Loucy (cell line): Measurements from ENCODE around the gene AATK.

Experiments
- H2AFZ ChIP-seq: fragments of 200-600 bp; sonication (generic); 2 replicates; pipeline ENCODE4 v1.6.0; 2016; ENCODE audit warnings: antibody characterized with exemption, mild to moderate bottlenecking, low read length, moderate library complexity
- H3F3A ChIP-seq: fragments of 200-600 bp; 2 replicates; pipeline ENCODE4 v1.6.0; 2016; ENCODE audit warnings: antibody characterized with exemption, low read depth, mild to moderate bottlenecking
- H3K27me3 ChIP-seq: fragments of 200-600 bp; sonication (generic); 2 replicates; pipeline ENCODE4 v1.6.1; 2014; ENCODE audit warnings: low read length, mild to moderate bottlenecking; ENCODE audit not compliant: insufficient read depth, poor library complexity, severe bottlenecking
- H3K36me3 ChIP-seq: fragments of 200-600 bp; sonication (generic); 2 replicates; pipeline ENCODE4 v1.6.1; 2016; ENCODE audit warnings: low read length; ENCODE audit not compliant: insufficient read depth
- H3K4me1 ChIP-seq: fragments of 200-600 bp; sonication (generic); 2 replicates; pipeline ENCODE4 v1.5.1; 2014; ENCODE audit warnings: low read length, mild to moderate bottlenecking; ENCODE audit not compliant: insufficient read depth, poor library complexity, severe bottlenecking
- H3K4me2 ChIP-seq: fragments of 200-600 bp; sonication (generic); 2 replicates; pipeline ENCODE4 v1.6.0; 2014; ENCODE audit warnings: antibody characterized with exemption, low read length, low read depth, mild to moderate bottlenecking; ENCODE audit not compliant: poor library complexity, severe bottlenecking
- H3K4me3 ChIP-seq: fragments of 200-600 bp; sonication (generic); 2 replicates; pipeline ENCODE4 v1.5.1; 2014; ENCODE audit warnings: low read length, mild to moderate bottlenecking, mixed read lengths; ENCODE audit not compliant: poor library complexity, severe bottlenecking
- H3K79me2 ChIP-seq: fragments of 200-600 bp; sonication (generic); 2 replicates; pipeline ENCODE4 v1.6.1; 2014; ENCODE audit warnings: low read length; ENCODE audit not compliant: insufficient read depth
- H3K9ac ChIP-seq: fragments of 200-600 bp; sonication (generic); 2 replicates; pipeline ENCODE4 v1.6.0; 2014; ENCODE audit warnings: mild to moderate bottlenecking, low read depth, low read length, moderate library complexity; ENCODE audit not compliant: poor library complexity, severe bottlenecking
- H3K9me2 ChIP-seq: fragments of 200-600 bp; sonication (generic); replicated peaks from 2 replicates; pipeline ENCODE4 v1.6.1; 2016; ENCODE audit warnings: low read depth, low read length, mixed read lengths
- H3K9me3 ChIP-seq: fragments of 200-600 bp; sonication (generic); 2 replicates; pipeline ENCODE4 v1.6.1; 2014; ENCODE audit warnings: mild to moderate bottlenecking, antibody characterized with exemption, low read length, low read depth; ENCODE audit not compliant: insufficient read depth
- H4K20me1 ChIP-seq: fragments of 200-600 bp; sonication (generic); 2 replicates; pipeline ENCODE4 v1.6.0; 2014; ENCODE audit warnings: antibody characterized with exemption, low read length, mild to moderate bottlenecking; ENCODE audit not compliant: insufficient read depth, poor library complexity, severe bottlenecking
- EZH2phosphoT487 ChIP-seq: fragments of 200-600 bp; IDR thresholded peaks from 2 replicates; pipeline ENCODE4 v1.6.1; 2018; ENCODE audit warnings: antibody characterized with exemption, mild to moderate bottlenecking, moderate library complexity, borderline replicate concordance
- TF ChIP-seq, protein P1 (sequence below): fragments of 200-600 bp; sonication (generic); conservative IDR thresholded peaks from 2 replicates; pipeline ENCODE4 v1.5.1; 2014; ENCODE audit warnings: mild to moderate bottlenecking, antibody characterized with exemption, low read length

AATK gene

DNA sequence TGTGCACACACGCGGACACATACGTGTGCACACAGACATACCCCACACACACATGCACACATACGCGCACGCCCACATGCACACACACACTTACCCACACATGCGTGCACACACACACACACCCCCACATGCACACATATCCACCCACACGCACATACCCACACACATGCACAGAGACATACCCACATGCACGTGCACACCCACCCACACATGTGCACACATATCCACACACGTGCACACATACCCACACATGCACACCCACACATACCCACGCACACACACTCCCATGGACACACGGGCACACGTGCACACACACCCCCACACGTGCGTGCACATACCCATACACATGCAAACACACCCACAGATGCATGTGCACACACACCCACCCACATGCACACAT is 27.9 kb downstream of the AATK start:
- H4K20me1 ChIP-seq = no peaks in the 10 kb centered on the region
- H3K9ac ChIP-seq = no peak overlapping the region
- no peaks in the 10 kb centered on the region for H3K79me2 ChIP-seq
- H3K9me3 ChIP-seq = no peaks in the 10 kb centered on the region
- H3K4me2 ChIP-seq = no peak overlapping the region
- H3K9me2 ChIP-seq = no peaks in the 10 kb centered on the region
- peaks cover 2% of the 10 kb centered on the region; the same call in 1 of the 2 replicates for H3F3A ChIP-seq
- no peak for TF ChIP-seq EZH2phosphoT487
- TF ChIP-seq, protein P1, sequence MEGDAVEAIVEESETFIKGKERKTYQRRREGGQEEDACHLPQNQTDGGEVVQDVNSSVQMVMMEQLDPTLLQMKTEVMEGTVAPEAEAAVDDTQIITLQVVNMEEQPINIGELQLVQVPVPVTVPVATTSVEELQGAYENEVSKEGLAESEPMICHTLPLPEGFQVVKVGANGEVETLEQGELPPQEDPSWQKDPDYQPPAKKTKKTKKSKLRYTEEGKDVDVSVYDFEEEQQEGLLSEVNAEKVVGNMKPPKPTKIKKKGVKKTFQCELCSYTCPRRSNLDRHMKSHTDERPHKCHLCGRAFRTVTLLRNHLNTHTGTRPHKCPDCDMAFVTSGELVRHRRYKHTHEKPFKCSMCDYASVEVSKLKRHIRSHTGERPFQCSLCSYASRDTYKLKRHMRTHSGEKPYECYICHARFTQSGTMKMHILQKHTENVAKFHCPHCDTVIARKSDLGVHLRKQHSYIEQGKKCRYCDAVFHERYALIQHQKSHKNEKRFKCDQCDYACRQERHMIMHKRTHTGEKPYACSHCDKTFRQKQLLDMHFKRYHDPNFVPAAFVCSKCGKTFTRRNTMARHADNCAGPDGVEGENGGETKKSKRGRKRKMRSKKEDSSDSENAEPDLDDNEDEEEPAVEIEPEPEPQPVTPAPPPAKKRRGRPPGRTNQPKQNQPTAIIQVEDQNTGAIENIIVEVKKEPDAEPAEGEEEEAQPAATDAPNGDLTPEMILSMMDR = no peak
- H3K36me3 ChIP-seq = no peaks in the 10 kb centered on the region
- no peaks in the 10 kb centered on the region for H3K27me3 ChIP-seq
- no peak overlapping the region for H2AFZ ChIP-seq
- no peak overlapping the region for H3K4me3 ChIP-seq
- H3K4me1 ChIP-seq = peaks cover 3% of the 10 kb centered on the region

DNA sequence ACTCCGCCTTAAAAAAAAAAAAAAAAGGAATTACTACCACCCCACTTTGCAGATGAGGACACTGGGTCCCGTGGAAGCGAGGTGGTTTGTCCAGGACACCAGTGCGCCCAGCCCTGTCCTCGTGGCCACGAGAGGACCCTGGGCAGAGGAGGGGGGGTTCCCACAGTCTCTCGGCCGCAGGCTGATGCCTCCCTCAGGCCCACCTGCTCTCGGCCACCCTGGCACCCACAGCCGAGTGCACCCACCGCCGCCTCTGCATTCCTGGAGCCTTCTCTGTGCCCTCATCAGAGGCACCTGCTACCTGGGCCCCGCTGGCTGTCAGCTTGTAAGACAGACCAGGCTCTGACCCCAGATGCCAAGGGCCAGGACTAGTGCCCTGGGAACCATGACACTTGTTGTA is 28.8 kb downstream of the AATK start:
- H3K4me3 ChIP-seq = no peak overlapping the region
- no peaks in the 10 kb centered on the region for H3K27me3 ChIP-seq
- H3K79me2 ChIP-seq = no peaks in the 10 kb centered on the region
- no peak overlapping the region for H3K9ac ChIP-seq
- no peaks in the 10 kb centered on the region for H3K36me3 ChIP-seq
- H2AFZ ChIP-seq = no peak overlapping the region
- H3K4me1 ChIP-seq = peaks cover under 1% of the 10 kb centered on the region
- H3F3A ChIP-seq = peaks cover 2% of the 10 kb centered on the region; the same call in 1 of the 2 replicates
- no peaks in the 10 kb centered on the region for H3K9me3 ChIP-seq
- H3K9me2 ChIP-seq = no peaks in the 10 kb centered on the region
- no peak overlapping the region for H3K4me2 ChIP-seq
- no peaks in the 10 kb centered on the region for H4K20me1 ChIP-seq
- no peak for TF ChIP-seq EZH2phosphoT487
- TF ChIP-seq, protein P1 = no peak

DNA sequence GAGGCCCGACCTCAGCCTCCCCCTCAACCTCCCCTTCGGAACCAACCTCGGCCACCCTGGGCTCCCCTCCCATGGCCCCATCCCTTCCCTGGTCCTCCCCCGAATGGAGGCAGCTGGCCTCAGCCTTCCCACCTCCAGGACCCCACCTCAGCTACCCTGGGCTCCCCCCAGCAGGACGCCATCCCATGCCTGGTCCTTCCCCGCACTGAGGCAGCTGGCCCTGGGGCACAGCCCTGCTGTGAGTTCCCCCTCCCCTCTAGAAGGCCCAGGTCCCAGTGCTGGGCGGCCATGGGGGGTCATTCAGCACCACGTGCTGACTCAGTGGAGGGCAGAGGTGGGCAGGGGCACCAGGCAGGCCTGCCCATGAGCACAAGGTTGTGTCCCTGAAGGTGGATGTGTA is 29.7 kb downstream of the AATK start:
- no peak overlapping the region for H3K9ac ChIP-seq

More for the DNA sequence above, 29.7 kb downstream of the AATK start:
- no peaks in the 10 kb centered on the region for H3K9me3 ChIP-seq
- H3K79me2 ChIP-seq = no peaks in the 10 kb centered on the region
- H2AFZ ChIP-seq = no peak overlapping the region
- H3K4me3 ChIP-seq = no peak overlapping the region
- H3K4me2 ChIP-seq = no peak overlapping the region
- no peaks in the 10 kb centered on the region for H3K9me2 ChIP-seq
- no peaks in the 10 kb centered on the region for H3K4me1 ChIP-seq
- no peaks in the 10 kb centered on the region for H4K20me1 ChIP-seq
- TF ChIP-seq, protein P1 = no peak
- TF ChIP-seq EZH2phosphoT487 = no peak
- H3F3A ChIP-seq = peaks cover 2% of the 10 kb centered on the region; the same call in 1 of the 2 replicates
- H3K36me3 ChIP-seq = no peaks in the 10 kb centered on the region
- no peaks in the 10 kb centered on the region for H3K27me3 ChIP-seq
